ENCODE results near the gene CSRNP3.
"Not testable (repeated sequence)": the region's sequence is repeated elsewhere in the genome, so short reads cannot be mapped to it uniquely, and the experiment has no call there.

Gene CSRNP3

DNA sequence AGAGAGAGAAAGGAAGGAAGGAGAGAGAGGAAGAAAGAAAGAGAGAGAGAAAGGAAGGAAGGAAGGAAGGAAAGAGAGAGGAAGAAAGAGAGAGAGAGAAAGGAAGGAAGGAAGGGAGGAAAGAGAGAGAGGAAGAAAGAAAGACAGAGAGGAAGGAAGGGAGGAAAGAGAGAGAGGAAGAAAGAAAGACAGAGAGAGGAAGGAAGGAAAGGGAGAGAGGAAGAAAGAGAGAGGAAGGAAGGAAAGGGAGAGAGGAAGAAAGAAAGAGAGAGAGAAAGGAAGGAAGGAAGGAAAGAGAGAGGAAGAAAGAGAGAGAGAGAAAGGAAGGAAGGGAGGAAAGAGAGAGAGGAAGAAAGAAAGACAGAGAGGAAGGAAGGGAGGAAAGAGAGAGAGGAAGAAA, 196.6 kb downstream of the CSRNP3 start:
- H4K8ac ChIP-seq (ENCODE audit: low read depth, low read length); H3K4ac ChIP-seq (ENCODE audit: low read depth, low read length); H3K79me2 ChIP-seq (ENCODE audit: control insufficient read depth, insufficient read depth, low read length, poor library complexity); H2BK5ac ChIP-seq (ENCODE audit: low read depth, low read length, poor library complexity); H4K12ac ChIP-seq (ENCODE audit: low read depth, low read length); DNase-seq; H2AK5ac ChIP-seq (ENCODE audit: low read length); H3K4me1 ChIP-seq (ENCODE audit: control insufficient read depth in 1 of 2, insufficient read depth in 2 of 2, low read length in 2 of 2); H3K23ac ChIP-seq (ENCODE audit: low read length); H3K27me3 ChIP-seq (ENCODE audit: insufficient read depth, low read length); H4K91ac ChIP-seq (ENCODE audit: low read depth, low read length); H3K4me2 ChIP-seq (ENCODE audit: low read length); H3K9me3 ChIP-seq (ENCODE audit: insufficient read depth, low read depth, low read length); H3K18ac ChIP-seq (ENCODE audit: low read length); H3K27ac ChIP-seq (ENCODE audit: low read depth, low read length); H3K9ac ChIP-seq (ENCODE audit: low read length); H3K14ac ChIP-seq (ENCODE audit: low read length); H3K36me3 ChIP-seq (ENCODE audit: control insufficient read depth in 1 of 2, insufficient read depth in 2 of 2, low read length in 2 of 2); H2BK12ac ChIP-seq (ENCODE audit: low read length); H2AFZ ChIP-seq (ENCODE audit: insufficient read depth, low read length, poor library complexity); H3K79me1 ChIP-seq (ENCODE audit: low read length); H3K4me3 ChIP-seq (ENCODE audit: low read depth, low read length); H2BK120ac ChIP-seq (ENCODE audit: insufficient read depth, low read length, poor library complexity): not testable (repeated sequence)

DNA sequence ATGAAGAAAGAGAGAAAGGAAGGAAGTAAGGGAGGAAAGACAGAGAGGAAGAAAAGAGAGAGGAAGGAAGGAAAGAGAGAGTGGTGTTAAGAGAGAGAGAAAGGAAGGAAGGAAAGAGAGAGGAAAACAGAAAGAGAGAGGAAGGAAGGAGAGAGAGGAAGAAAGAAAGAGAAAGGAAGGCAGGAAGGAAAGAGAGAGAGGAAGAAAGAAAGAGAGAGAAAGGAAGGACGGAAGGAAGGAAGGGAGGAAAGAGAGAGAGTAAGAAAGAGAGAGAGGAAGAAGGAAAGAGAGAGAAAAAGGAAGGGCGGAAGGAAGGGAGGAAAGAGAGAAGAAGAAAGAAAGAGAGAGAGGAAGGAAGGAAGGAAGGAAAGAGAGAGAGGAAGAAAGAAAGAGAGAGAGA, 197.1 kb downstream of the CSRNP3 start:
- WGBS (ENCODE audit: extremely low coverage, insufficient coverage, insufficient read length) = no CpG with 5 or more reads among the region's 2 CpGs
- no peaks in the 10 kb centered on the region for H3K27me3 ChIP-seq (ENCODE audit: insufficient read depth, low read length)
- no peak overlapping the region for H3K4me3 ChIP-seq (ENCODE audit: low read depth, low read length)
- no peak overlapping the region for H3K27ac ChIP-seq (ENCODE audit: low read depth, low read length)
- H3K4ac ChIP-seq (ENCODE audit: low read depth, low read length) = no peak overlapping the region
- no peak overlapping the region for H4K12ac ChIP-seq (ENCODE audit: low read depth, low read length)
- no peak overlapping the region for H3K18ac ChIP-seq (ENCODE audit: low read length)
- H4K91ac ChIP-seq (ENCODE audit: low read depth, low read length) = no peak overlapping the region
- no peak overlapping the region for H3K4me2 ChIP-seq (ENCODE audit: low read length)
- H2BK120ac ChIP-seq (ENCODE audit: insufficient read depth, low read length, poor library complexity) = no peak overlapping the region
- no peak for DNase-seq
- H2AFZ ChIP-seq (ENCODE audit: insufficient read depth, low read length, poor library complexity) = no peak overlapping the region
- H3K36me3 ChIP-seq (ENCODE audit: control insufficient read depth in 1 of 2, insufficient read depth in 2 of 2, low read length in 2 of 2) = no peaks in the 10 kb centered on the region
- no peak overlapping the region for H2BK12ac ChIP-seq (ENCODE audit: low read length)
- no peak overlapping the region for H2AK5ac ChIP-seq (ENCODE audit: low read length)
- H4K8ac ChIP-seq (ENCODE audit: low read depth, low read length) = no peak overlapping the region
- H3K79me1 ChIP-seq (ENCODE audit: low read length) = no peaks in the 10 kb centered on the region
- H3K9me3 ChIP-seq (ENCODE audit: insufficient read depth, low read depth, low read length) = no peaks in the 10 kb centered on the region
- no peaks in the 10 kb centered on the region for H3K4me1 ChIP-seq (ENCODE audit: control insufficient read depth in 1 of 2, insufficient read depth in 2 of 2, low read length in 2 of 2)
- H3K14ac ChIP-seq (ENCODE audit: low read length) = no peak overlapping the region
- H2BK5ac ChIP-seq (ENCODE audit: low read depth, low read length, poor library complexity) = no peak overlapping the region
- H3K79me2 ChIP-seq (ENCODE audit: control insufficient read depth, insufficient read depth, low read length, poor library complexity) = no peaks in the 10 kb centered on the region
- no peak overlapping the region for H3K9ac ChIP-seq (ENCODE audit: low read length)
- no peak overlapping the region for H3K23ac ChIP-seq (ENCODE audit: low read length)

DNA sequence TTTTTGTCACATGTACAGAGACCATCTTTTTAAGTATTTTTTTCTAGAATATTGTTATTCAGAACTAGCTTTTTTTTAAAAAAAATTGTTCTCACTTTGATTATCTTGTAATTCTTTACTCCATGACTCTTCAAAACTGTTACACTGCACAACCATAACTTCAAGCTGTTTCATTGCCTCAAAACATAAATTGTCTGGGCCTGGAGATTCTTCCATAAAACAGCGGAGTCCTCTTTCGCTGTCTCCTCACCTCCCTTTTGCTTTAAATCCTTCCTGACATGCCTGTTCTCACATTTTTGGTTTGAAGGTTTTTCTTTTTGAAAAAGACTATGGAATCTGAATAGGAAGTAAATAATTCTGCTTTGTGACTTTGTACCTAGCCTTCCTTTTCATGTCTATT, 197.9 kb downstream of the CSRNP3 start:
- H2BK12ac ChIP-seq (ENCODE audit: low read length) = no peak overlapping the region
- no peak overlapping the region for H3K14ac ChIP-seq (ENCODE audit: low read length)
- H4K8ac ChIP-seq (ENCODE audit: low read depth, low read length) = no peak overlapping the region
- no peaks in the 10 kb centered on the region for H3K27me3 ChIP-seq (ENCODE audit: insufficient read depth, low read length)
- no peaks in the 10 kb centered on the region for H3K4me1 ChIP-seq (ENCODE audit: control insufficient read depth in 1 of 2, insufficient read depth in 2 of 2, low read length in 2 of 2)
- no peaks in the 10 kb centered on the region for H3K9me3 ChIP-seq (ENCODE audit: insufficient read depth, low read depth, low read length)
- H2BK120ac ChIP-seq (ENCODE audit: insufficient read depth, low read length, poor library complexity) = no peak overlapping the region
- H3K4ac ChIP-seq (ENCODE audit: low read depth, low read length) = no peak overlapping the region
- no peak overlapping the region for H3K4me2 ChIP-seq (ENCODE audit: low read length)
- H2BK5ac ChIP-seq (ENCODE audit: low read depth, low read length, poor library complexity) = no peak overlapping the region
- H3K79me2 ChIP-seq (ENCODE audit: control insufficient read depth, insufficient read depth, low read length, poor library complexity) = no peaks in the 10 kb centered on the region
- H4K91ac ChIP-seq (ENCODE audit: low read depth, low read length) = no peak overlapping the region
- WGBS (ENCODE audit: extremely low coverage, insufficient coverage, insufficient read length) = no CpG with 5 or more reads among the region's 2 CpGs
- no peak overlapping the region for H3K18ac ChIP-seq (ENCODE audit: low read length)
- H2AK5ac ChIP-seq (ENCODE audit: low read length) = no peak overlapping the region
- H3K23ac ChIP-seq (ENCODE audit: low read length) = no peak overlapping the region
- H3K27ac ChIP-seq (ENCODE audit: low read depth, low read length) = no peak overlapping the region
- no peak overlapping the region for H2AFZ ChIP-seq (ENCODE audit: insufficient read depth, low read length, poor library complexity)
- no peaks in the 10 kb centered on the region for H3K79me1 ChIP-seq (ENCODE audit: low read length)
- H3K9ac ChIP-seq (ENCODE audit: low read length) = no peak overlapping the region
- no peaks in the 10 kb centered on the region for H3K36me3 ChIP-seq (ENCODE audit: control insufficient read depth in 1 of 2, insufficient read depth in 2 of 2, low read length in 2 of 2)
- DNase-seq = no peak
- H4K12ac ChIP-seq (ENCODE audit: low read depth, low read length) = no peak overlapping the region
- no peak overlapping the region for H3K4me3 ChIP-seq (ENCODE audit: low read depth, low read length)

DNA sequence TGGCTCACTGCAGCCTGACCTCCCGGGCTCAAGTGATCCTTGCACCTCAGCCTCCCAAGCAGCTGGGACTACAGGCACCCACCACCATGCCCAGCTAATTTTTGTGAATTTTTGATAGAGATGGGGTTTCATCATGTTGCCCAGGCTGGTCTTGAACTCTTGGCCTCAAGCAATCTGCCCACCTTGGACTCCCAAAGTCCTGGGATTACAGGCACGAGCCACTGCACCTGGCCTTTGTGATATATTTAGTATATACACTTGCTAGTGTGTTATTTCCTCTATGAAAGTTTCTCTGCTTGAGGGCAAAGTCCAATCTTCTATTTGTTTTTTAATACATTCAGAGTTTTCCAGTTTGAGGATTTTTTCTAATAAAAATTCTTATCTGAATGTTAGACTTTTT, 205.3 kb downstream of the CSRNP3 start:
- Histone ChIP-seq H3K4me3 (ENCODE audit: low read depth, low read length) (no peak overlapping the region), H2BK5ac (ENCODE audit: low read depth, low read length, poor library complexity) (no peak overlapping the region), H3K14ac (ENCODE audit: low read length) (no peak overlapping the region), H2AFZ (ENCODE audit: insufficient read depth, low read length, poor library complexity) (no peak overlapping the region), H3K23ac (ENCODE audit: low read length) (no peak overlapping the region), H3K27me3 (ENCODE audit: insufficient read depth, low read length) (no peaks in the 10 kb centered on the region), H3K4me2 (ENCODE audit: low read length) (no peak overlapping the region), H2BK12ac (ENCODE audit: low read length) (no peak overlapping the region), H4K12ac (ENCODE audit: low read depth, low read length) (no peak overlapping the region), H3K79me1 (ENCODE audit: low read length) (no peaks in the 10 kb centered on the region), H3K9ac (ENCODE audit: low read length) (no peak overlapping the region), H4K8ac (ENCODE audit: low read depth, low read length) (no peak overlapping the region), H3K4me1 (ENCODE audit: control insufficient read depth in 1 of 2, insufficient read depth in 2 of 2, low read length in 2 of 2) (no peaks in the 10 kb centered on the region), H3K79me2 (ENCODE audit: control insufficient read depth, insufficient read depth, low read length, poor library complexity) (no peaks in the 10 kb centered on the region), H3K18ac (ENCODE audit: low read length) (no peak overlapping the region), H3K9me3 (ENCODE audit: insufficient read depth, low read depth, low read length) (no peaks in the 10 kb centered on the region), H2BK120ac (ENCODE audit: insufficient read depth, low read length, poor library complexity) (no peak overlapping the region), H3K27ac (ENCODE audit: low read depth, low read length) (no peak overlapping the region), H4K91ac (ENCODE audit: low read depth, low read length) (no peak overlapping the region), H3K36me3 (ENCODE audit: control insufficient read depth in 1 of 2, insufficient read depth in 2 of 2, low read length in 2 of 2) (peaks cover 6 to 7% of the 10 kb centered on the region in 2 experiments), H2AK5ac (ENCODE audit: low read length) (no peak overlapping the region), H3K4ac (ENCODE audit: low read depth, low read length) (no peak overlapping the region)
- no peak for DNase-seq
- no CpG with 5 or more reads among the region's 2 CpGs for WGBS (ENCODE audit: extremely low coverage, insufficient coverage, insufficient read length)
